ENCODE results near the gene IMMP2L.
"Not testable (repeated sequence)": the region's sequence is repeated elsewhere in the genome, so short reads cannot be mapped to it uniquely, and the experiment has no call there.

The IMMP2L gene

DNA sequence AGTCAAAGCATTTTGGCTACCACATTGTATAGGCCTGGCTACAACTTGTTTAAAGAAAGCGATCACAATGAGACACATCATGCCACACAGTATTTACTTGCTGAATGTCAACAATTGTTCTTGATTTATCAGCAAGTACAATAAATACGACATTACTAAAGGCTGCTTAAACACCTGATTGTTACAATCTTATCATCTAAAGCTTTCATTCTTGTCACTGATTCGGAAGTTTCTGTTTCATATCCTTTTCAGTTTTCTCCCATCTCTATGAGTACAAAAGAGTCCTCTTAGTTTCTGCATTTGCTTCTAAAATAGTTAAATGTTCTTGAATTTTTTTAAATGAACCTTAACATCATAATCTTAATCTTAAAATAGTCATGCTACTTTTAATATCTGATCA is 599.5 kb downstream of the IMMP2L start:
- DNase-seq = no peak

DNA sequence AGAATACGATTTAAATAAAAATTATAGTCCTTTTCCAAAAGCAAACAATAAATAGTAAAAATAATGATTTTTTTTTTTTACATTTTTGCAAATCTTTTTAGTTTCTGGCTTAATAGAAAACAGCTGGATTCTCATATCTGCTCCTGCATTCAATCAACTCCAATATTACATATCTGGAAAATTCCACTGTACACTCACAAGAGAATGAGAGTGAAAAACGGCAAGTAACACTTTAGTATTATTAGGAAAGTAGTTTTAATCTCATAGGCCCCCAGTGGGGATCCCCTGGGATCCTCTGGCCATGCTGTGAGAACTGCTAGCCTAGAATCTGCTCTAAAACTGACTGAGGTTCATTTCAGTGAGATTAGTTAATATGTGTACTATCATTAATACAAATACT is 599.9 kb downstream of the IMMP2L start:
- DNase-seq = no peak

DNA sequence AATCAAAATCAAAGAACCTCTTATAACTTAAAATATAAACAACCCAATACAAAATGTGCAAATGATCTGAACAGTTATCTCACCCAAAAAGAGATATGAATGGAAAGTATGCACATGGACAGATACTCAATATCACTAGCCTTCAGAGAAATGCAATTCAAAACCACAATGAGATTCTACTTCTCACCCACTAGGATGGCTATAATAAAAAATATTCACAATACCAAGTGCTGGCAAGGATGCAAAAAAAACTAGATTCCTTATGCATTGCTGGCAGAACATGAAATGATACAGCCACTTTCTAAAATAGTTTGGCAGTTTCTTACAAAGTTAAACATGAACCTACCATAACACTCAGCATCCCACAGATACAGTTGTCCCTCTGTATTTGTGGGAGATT is 601.5 kb downstream of the IMMP2L start:
- no peak for DNase-seq

DNA sequence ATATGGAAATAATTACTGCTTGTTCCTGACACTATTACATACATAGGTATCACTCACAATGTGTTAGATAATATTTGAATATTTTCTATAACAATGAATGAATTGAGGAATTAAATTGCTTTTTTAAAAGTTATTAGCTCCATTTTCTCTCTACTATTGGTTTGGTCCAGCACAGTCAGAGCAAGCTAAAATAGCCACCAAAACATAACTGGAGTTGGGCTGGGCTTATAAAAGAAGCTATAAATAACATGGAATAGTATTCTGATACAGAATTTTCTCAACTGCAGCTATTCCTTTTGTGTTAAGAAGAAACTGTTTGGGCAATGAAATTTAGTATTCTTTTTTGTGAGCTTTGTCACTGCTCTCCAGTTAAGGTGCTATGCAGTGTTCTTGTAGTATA is 614.0 kb downstream of the IMMP2L start:
- no peak for DNase-seq

DNA sequence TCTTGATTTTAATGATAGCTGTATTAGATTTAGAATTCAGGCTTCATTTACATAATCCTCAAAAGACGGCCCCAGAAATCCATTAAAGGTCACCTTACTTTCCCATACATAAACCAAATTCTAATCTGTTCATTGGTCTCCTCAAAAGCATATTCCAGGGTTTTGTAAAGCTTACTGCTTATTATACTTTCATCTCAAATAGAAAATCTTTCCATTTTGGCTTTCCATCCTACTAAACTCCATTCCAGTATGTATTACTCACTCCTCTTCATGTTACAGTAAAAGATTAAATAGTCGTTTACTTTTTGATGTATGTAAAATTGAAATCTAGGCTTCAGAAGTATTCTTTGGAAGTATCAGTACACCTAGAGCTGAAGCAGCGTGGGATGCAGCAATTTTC is 614.9 kb downstream of the IMMP2L start:
- DNase-seq = no peak

DNA sequence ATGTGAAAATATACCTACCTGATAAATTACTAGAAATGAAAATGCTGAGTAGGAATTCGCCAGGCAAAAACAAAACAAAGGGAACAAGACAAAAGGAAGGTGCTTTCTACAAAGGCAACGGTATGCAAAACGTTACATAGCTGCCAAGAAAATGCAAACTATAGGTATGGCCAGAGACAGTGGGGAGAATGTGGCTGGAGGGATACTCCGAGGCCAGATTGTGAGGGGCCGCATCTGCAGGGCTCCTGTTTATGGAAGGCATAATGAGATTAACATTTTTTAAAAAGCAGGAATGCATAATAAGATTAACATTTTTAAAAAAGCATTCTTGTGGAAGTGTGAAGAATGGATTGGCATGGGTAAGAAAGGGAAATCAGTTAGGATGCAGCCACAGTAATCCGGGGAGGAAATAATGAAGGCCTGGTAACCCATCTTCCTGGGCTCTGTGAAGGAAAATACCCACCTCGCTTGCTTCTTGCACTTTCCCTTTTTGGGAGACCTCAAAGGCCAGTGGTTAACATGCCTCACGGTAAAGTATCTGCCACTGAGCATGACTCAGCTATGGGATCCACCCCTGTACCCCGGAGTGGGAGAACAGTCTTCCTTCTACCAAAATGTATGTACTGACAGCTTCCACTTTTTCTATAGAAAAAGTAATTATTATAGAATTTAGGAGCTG is 617.2 kb downstream of the IMMP2L start:
- DNase-seq = no peak

DNA sequence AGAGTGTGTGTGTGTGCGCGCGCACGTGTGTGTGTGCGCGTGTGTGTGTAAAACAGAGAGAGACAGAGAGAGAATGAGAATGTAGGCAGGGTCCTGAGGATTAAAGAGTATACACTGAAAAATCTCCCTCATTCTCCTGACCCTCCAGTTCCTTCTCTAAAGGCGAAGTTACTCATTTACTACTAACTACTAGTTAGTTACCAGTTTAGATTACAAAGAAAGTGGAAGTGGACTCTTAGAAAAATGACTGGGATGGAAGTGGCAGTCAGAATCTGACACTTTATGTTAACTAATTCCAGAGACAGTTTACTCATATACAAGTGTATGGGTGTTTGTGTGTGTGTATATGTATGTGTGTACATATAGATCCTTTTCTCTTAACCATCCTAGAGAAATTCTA is 617.8 kb downstream of the IMMP2L start:
- DNase-seq = no peak

DNA sequence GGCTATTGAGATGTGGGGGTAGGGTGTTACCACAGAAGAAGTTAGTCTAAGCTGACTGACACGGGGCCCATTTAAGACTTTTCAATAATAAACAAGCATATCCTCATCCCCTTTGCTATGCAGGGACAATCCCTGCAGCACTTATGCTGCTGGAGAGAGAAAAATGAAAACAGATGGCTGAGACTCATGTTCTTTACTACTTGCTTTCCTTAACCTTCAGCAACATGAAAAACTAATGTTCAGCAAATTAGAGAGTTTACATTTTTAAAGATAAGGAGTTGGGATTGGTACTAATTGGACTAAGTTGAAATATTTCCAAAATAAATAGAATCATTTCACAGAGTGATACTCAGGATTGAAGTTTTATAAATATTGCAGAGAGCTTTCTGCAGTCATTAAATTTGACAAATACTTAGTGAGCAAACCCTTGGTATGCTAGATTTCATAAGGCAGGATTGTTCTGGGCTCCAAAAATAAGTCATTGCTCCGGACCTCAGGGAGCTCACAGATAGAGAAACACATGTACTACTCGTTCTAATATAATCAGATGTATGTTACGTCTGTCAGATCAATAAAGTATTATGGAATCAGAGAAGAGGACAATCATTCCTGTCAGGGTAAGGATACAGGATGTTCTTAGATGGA is 618.5 kb downstream of the IMMP2L start:
- no peak for DNase-seq

DNA sequence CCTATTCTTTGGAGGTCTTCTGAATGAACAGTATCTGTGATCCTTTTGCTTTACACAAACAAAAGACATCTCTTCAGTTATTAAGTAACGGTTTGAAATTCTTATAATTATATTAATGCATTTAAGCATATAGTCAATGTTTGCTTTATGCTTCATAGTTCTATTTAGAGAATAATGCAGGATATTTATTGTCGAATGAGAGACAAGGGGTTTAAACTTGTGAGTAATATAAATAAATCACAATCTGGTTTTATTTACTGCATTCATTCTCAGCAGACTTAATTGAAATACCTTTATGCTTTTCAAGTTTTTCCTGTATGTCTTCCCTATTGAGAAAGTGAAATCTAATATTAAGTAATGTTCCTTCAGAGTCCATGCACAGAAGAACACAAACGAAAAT is 620.9 kb downstream of the IMMP2L start:
- DNase-seq = no peak

DNA sequence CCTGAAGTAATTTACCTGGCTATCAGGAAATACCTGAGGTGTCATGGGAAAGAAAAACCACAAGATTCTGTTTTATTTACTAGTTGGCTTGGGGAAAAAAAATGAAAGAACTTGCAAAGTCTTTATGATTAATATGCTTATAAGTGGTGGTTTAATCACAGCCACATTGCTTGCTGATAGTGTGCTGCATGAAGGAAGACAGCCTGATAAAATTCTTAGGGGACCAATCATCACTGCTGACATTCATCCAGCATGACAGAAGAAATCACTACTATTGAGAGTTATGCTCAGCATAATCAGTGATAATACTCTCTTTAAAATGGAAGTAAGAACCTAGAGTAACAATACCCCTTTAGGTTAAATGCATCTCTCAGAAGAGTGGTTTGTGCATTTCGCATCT is 621.5 kb downstream of the IMMP2L start:
- DNase-seq = no peak

DNA sequence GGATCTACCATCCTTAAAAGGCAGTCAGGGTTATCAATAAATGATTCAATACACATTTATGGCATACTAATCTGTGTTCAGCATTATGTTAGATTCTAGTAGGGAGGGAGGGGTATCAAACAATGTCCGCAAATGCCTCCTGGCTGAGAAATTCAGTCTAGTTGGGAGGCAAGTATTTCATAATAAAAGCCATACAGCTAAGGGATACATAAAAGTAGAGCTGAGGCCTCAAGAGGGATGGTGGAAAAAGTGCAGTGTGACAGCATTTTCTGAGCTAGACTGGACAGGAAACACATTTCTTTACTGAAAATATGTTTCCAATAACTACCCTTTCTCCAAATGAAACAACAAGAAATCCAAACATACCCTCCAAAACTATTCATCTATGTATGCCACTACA is 624.1 kb downstream of the IMMP2L start:
- DNase-seq = no peak

DNA sequence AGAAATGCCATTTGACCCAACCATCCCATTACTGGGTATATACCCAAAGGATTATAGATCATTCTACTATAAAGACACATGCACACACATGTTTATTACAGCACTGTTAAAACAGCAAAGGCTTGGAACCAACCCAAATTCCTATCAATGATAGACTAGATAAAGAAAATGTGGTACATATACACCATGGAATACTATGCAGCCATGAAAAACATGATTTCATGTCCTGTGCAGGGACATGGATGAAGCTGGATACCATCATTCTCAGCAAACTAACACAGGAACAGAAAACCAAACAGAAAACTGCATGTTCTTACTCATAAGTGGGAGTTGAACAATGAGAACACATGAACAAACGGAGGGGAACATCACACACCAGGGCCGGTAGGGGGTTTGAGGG is 625.6 kb downstream of the IMMP2L start:
- DNase-seq = not testable (repeated sequence)

DNA sequence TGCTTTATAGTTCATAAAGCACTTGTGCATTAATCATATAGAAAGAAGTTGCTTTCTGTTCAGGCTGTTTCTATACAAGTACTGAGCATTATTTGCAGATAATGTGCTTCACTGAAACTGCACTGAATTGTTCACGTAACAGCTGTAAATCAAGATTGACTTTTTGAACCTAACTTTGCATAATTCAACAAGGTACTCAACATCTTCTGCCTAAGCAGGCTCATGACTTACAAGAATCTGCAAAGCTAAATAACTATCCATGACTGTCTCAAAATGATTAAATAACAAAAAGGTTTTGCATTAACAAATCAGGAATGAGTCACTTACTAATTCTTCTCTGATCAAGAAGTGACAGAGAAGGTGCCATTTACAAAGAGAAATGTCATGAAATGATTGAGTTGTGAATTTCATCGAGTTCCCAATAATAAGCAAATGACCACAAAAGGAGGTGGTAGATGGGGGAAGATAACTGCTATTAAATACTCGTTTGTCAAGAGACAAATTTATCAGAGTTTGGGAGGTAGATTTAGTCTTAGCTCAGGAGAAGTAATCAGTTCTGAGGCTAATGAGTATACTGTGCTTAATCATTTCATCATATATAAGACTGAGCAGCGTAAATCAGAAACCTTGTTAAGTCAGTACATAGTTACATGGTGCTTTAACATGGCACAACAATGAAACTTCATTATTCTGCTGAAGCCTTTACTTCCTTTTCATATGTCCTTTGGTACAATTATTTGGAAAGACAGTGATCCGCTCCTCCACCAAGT is 632.6 kb downstream of the IMMP2L start:
- DNase-seq = no peak

DNA sequence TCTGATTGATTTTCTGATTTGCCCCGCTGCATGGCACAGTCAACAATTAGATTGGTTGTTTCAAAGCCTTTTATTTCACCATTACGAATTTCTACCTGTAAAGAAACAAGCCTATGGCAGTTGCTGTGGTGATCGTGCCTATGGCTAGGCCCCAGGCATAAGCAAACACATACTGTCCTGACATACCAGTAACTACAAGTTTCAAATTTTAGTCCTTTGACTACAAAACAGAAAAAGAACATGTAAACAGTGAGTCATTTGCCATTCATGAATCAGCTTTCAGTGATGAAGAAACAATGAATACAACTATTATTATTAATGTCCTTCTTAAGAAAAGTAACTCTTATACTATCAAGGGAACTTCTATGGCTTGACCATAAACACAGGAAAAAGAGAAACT is 639.4 kb downstream of the IMMP2L start:
- DNase-seq = no peak

DNA sequence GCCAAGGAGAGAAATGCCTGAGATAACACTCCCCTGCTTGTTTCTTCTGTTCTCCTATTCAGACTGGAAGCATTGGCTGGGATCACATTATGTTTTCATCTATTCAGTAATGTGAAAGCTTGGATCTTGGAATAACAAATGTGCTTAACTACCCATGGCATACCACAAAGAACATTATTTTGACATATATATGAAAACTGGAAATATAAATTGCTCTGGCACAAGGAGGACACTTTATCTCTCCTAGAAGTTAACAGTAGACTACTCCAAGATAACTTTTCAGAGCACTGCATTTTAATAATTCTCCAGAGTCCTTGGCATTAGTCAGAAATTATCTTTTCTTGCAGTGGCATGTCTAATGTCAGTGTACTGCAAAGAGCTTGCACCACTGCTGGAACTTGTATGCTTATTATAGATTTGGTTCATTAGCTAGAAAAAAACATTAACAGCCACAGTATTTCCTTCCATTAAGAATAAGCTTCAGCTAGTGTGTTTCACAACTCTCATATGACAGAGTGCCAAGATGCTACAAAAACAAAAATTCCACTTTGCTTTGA is 640.6 kb downstream of the IMMP2L start:
- no peak for DNase-seq

DNA sequence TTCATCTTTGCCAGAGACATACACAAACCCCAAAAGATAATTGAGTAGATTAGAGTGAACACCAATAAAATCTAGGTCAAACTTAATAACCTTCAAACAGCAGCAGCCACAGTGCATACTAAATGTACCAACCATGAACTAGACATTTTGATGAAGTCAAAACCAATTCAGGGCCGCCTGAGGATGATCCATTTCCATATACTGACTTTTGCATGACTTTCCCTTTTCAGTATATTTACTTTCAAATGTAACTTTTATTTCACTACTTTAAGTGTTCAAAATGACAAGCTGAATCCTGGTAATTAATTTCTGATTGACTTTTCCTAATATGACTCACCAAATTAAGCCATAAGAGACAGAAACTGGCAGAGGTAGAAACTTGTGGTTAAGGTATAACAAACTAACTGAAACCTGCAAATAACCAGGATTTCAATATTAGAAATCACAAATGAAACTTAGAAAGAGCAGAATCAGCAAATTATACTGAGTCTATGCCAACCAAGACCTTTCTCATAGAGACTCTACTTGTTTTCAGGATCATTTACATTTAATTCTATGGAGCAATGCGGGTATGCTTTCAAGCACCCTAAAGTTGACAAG is 643.2 kb downstream of the IMMP2L start:
- no peak for DNase-seq

DNA sequence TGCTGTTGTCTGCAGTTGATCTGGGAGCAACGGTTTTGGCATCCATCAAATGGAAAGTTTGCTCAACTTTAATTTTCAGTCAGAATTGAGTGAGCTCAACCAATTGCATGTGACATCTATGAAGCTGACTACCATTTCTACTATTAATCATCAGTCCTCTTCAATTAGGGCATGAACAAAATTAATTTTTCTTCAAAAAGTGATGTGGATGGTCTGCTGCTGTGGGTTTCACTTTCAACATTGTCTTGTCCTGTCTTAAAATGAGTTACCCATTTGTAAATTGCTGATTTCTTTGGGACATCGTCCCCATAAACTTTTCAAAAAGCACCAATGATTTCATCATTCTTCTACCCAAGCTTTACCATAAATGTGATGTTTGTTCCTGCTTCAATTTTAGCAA is 648.0 kb downstream of the IMMP2L start:
- DNase-seq = no peak

DNA sequence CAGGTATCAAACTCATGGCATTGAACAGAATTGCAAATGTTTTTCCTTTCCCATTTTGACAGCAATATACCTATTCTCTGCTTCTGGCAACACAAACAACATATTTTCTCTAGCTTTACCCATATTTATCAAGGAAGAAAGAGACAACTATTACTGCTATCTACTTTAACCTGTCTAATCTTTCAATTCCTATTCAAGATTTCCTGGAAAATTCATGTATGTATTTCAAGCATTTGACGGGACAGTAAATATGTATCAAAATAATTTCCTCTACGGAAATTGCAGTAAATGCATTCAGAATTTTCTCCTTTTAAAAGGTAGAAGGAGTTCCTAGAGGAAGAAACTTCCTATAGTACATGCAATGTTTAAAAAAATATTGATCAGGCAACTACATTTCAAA is 650.7 kb downstream of the IMMP2L start:
- DNase-seq = no peak

DNA sequence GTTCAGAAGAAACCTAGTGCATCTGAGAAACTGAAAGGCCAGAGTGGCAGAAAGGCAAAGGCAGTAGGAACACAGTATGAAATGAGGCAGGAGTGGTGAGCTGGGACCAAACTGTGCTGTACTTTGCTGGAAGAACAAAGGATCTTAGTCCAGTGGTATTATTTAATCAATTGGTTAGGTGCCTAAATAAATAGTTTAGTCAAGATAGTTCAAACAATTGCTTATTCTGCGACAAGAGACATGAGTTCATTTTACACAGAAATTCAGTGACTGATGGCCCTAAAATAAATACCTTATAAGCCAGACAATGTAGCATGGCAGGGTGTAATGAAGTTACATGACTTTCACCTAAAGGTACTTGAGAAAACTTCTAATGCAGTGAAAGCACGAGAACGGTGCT is 653.2 kb downstream of the IMMP2L start:
- no peak for DNase-seq

DNA sequence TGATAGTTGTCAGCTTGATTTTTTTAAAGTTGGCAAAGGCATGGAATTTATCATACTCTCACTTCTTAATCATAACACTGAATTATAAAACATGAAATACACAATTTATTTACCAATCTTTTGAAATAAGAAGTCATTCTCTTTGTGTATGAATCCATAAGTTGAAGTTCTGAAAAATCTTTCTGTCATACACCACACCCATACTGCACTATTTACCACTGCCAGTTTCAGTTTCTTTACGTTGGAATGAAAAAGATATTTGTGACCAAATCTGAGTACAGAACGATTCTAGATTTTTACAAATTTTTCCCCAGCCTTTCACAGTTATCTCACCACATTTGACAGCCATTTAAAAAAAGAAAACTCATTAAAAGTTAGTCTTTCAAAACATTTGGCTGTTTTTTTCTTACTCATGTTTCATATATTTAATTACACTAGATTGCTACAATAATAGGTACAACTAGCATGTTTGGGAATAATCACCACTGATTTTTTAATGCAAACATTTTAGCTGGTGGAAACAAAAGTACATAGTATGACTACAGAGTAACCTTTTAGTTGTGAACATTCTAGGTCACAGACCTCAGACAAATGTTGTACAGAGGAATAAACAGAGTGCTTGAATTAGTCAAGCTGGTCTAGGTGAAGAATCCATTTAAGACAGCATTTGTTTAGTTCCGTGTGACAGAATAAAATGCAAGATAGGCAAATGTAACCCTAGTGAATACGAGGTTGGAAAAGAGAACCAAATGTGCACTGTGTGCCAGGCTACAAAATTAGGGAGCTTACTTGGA is 656.3 kb downstream of the IMMP2L start:
- DNase-seq = no peak

DNA sequence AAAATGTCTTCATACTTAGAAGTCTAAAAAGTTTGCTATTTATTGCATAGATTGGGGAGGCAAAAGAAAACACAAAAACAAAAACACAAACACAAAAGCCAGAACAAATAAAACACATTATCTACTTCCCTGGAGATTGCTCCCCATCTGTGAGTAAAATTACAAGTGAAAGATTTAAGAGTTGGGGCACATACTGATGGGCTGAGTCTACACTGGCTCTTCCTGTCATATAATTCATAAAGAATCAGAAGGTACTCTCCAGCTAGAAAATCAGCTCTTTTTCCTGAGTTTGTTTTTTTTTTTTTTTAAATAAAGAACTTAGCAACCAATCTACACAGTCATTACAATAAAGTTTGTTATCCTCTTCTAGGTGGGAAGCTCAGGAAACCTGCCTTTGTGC is 663.8 kb downstream of the IMMP2L start:
- DNase-seq = no peak

DNA sequence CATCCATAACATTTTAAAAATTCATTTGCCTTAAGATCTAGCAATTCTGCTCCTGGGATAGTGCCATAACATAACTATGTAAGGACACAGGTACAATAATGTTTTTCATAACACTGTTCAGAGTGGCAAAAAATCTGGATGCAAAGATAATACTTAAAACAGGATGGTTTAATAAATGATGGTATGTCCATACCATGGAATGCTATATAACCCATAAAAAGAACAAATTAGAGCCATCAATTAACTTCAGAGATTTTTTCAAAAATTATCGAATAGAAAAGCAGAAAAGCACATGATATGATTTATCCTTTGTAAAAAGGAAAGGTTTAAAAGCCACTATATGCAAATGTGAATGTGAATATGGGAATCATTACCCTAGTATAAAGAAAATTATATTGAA is 664.8 kb downstream of the IMMP2L start:
- no peak for DNase-seq

DNA sequence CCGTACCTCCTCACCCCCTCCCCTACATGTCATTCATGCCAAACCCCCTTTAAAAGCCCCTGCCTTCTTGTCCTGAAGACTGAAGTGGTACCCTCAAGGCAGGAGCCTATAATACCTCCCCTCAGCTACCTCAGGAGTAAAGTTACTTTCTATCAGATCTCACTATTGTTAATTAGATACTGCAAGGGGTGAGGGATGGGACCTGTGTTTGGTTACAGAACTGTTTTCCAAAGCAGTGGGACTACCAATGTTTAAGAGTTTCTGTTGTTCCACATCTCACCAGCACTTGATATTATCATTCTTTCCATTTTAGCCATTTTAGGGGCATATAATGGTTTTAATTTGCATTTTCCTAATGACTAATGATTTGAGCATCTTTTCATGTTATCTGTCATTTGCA is 668.2 kb downstream of the IMMP2L start:
- DNase-seq = no peak
